Measurements from ENCODE around the gene CGNL1.

The CGNL1 gene

DNA sequence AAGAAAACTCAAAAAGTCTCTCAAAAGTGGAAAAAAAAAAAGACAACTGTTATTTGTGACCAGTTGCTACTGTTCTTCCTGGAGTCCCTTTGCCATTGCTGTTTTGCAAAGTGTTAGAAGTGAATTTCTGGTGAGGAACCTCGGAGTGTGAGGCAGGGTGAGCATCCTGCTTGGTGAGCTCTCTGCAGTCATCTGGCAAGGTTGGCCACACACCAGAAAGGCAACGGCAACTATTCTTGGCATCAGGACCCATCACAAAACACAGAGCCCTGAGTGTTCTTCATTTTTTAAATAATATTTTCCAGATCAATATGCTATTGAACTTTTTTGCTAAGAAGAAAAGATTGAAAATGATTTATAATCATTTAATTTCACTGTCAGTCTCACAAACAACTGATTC, 60.7 kb downstream of the CGNL1 start:
- DNase-seq (ENCODE audit: low read depth in 1 of 2, low spot score in 1 of 2), result no peak
- TF ChIP-seq GABPA (IDR thresholded peaks at IDR 0.05; ENCODE audit: low read depth) (no peak), SPI1 (IDR thresholded peaks at IDR 0.05; ENCODE audit: borderline replicate concordance, low read depth) (no peak), POLR2AphosphoS5 (IDR thresholded peaks at IDR 0.05; ENCODE audit: low read depth) (no peak)
- TF ChIP-seq, protein P1, sequence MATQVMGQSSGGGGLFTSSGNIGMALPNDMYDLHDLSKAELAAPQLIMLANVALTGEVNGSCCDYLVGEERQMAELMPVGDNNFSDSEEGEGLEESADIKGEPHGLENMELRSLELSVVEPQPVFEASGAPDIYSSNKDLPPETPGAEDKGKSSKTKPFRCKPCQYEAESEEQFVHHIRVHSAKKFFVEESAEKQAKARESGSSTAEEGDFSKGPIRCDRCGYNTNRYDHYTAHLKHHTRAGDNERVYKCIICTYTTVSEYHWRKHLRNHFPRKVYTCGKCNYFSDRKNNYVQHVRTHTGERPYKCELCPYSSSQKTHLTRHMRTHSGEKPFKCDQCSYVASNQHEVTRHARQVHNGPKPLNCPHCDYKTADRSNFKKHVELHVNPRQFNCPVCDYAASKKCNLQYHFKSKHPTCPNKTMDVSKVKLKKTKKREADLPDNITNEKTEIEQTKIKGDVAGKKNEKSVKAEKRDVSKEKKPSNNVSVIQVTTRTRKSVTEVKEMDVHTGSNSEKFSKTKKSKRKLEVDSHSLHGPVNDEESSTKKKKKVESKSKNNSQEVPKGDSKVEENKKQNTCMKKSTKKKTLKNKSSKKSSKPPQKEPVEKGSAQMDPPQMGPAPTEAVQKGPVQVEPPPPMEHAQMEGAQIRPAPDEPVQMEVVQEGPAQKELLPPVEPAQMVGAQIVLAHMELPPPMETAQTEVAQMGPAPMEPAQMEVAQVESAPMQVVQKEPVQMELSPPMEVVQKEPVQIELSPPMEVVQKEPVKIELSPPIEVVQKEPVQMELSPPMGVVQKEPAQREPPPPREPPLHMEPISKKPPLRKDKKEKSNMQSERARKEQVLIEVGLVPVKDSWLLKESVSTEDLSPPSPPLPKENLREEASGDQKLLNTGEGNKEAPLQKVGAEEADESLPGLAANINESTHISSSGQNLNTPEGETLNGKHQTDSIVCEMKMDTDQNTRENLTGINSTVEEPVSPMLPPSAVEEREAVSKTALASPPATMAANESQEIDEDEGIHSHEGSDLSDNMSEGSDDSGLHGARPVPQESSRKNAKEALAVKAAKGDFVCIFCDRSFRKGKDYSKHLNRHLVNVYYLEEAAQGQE (IDR thresholded peaks at IDR 0.05; ENCODE audit: insufficient replicate concordance, low read depth), result no peak
- Histone ChIP-seq H3K27ac (replicated peaks) (no peak overlapping the region), H3K27me3 (ENCODE audit: insufficient read depth, poor library complexity, severe bottlenecking) (no peaks in the 10 kb centered on the region), H3K4me3 (replicated peaks; ENCODE audit: insufficient read depth, low read length) (no peak overlapping the region)

DNA sequence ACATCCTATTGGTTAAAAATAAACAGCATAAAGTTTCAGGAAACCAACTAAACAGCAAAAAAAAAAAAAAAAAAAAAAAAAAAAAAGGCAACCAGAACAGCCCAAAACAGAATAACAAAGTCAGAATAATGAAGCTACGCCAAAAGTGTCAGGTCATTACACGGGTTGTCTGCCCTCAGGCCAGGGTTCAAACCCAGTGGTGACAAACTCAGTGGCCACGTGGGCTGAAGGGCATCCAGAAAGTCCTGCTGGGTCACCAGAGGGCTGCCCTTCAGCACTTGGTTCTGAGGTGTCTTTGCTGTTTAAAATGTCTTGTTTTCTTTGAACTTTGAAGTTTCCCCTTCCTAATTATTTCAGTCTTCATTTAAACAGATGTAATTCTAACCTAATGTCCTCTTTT, 61.3 kb downstream of the CGNL1 start:
- Histone ChIP-seq H3K27me3 (ENCODE audit: insufficient read depth, poor library complexity, severe bottlenecking) (no peaks in the 10 kb centered on the region), H3K4me3 (replicated peaks; ENCODE audit: insufficient read depth, low read length) (no peak overlapping the region), H3K27ac (replicated peaks) (no peak overlapping the region)
- DNase-seq (ENCODE audit: low read depth in 1 of 2, low spot score in 1 of 2), result no peak
- TF ChIP-seq, protein P2, sequence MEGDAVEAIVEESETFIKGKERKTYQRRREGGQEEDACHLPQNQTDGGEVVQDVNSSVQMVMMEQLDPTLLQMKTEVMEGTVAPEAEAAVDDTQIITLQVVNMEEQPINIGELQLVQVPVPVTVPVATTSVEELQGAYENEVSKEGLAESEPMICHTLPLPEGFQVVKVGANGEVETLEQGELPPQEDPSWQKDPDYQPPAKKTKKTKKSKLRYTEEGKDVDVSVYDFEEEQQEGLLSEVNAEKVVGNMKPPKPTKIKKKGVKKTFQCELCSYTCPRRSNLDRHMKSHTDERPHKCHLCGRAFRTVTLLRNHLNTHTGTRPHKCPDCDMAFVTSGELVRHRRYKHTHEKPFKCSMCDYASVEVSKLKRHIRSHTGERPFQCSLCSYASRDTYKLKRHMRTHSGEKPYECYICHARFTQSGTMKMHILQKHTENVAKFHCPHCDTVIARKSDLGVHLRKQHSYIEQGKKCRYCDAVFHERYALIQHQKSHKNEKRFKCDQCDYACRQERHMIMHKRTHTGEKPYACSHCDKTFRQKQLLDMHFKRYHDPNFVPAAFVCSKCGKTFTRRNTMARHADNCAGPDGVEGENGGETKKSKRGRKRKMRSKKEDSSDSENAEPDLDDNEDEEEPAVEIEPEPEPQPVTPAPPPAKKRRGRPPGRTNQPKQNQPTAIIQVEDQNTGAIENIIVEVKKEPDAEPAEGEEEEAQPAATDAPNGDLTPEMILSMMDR (IDR thresholded peaks at IDR 0.05; ENCODE audit: insufficient read depth, low read length), result no peak
- TF ChIP-seq SPI1 (IDR thresholded peaks at IDR 0.05; ENCODE audit: borderline replicate concordance, low read depth) (no peak), POLR2AphosphoS5 (IDR thresholded peaks at IDR 0.05; ENCODE audit: low read depth) (no peak), GABPA (IDR thresholded peaks at IDR 0.05; ENCODE audit: low read depth) (no peak)
- TF ChIP-seq, protein P1 (IDR thresholded peaks at IDR 0.05; ENCODE audit: insufficient replicate concordance, low read depth), result no peak

DNA sequence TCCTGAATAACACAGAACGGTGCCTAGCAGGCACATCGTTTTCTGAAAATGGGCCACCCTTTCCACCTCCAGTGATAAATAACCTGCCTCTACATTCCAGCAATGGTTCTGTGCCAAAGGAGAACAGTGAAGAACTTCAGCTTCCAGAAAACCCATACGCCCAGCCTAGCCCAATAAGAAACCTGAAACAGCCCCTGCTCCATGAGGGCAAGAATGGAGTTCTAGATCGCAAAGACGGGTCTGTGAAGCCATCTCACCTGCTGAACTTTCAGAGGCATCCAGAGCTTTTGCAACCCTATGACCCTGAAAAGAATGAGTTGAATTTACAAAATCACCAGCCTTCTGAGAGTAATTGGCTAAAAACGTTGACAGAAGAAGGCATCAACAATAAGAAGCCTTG, 61.9 kb downstream of the CGNL1 start:
- H3K4me3 ChIP-seq (replicated peaks; ENCODE audit: insufficient read depth, low read length), result no peak overlapping the region
- TF ChIP-seq, protein P1 (IDR thresholded peaks at IDR 0.05; ENCODE audit: insufficient replicate concordance, low read depth), result no peak
- TF ChIP-seq SPI1 (IDR thresholded peaks at IDR 0.05; ENCODE audit: borderline replicate concordance, low read depth) (no peak), GABPA (IDR thresholded peaks at IDR 0.05; ENCODE audit: low read depth) (no peak), POLR2AphosphoS5 (IDR thresholded peaks at IDR 0.05; ENCODE audit: low read depth) (no peak)
- TF ChIP-seq, protein P2 (IDR thresholded peaks at IDR 0.05; ENCODE audit: insufficient read depth, low read length), result no peak
- no peak overlapping the region for H3K27ac ChIP-seq (replicated peaks)
- DNase-seq (ENCODE audit: low read depth in 1 of 2, low spot score in 1 of 2), result no peak
- no peaks in the 10 kb centered on the region for H3K27me3 ChIP-seq (ENCODE audit: insufficient read depth, poor library complexity, severe bottlenecking)

Data from HL-60 (cell line).